ENCODE data around the gene LINS1.

DNA sequence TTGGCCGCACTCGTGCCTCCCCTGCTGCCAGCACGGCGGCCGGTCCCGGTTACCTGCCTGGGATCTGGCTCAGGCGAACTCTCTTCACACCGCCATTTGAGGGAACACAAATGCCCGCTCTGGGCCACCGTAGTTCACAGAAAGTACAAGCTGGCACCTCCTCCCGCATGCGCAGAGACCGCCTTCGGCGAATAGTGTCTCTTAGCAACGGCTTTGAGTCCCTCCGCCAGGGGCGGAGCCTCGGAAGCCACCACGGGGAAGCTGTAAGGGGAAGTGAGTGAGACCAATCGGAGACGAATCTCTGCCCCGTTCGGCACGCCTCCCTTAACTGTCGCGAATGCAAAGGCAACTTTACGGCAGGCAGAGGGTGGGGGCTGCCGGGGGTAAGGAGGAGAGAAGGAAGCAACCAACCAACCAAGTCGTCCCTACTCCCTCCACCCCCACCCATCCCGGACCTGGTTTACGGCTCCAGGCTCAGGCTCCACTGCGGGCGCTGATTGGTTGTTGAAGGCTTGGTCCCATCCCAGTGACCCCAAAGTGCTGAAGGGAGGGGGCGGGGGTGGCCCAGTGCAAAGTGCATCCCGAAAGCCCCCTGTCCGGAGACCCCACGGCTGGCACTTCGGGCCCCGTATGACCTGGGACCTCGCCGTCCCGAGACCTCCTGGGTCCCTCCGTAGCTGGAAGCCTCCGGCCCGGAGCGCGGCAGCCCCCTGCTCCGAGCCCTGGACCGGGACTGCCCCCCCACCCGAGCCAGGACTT lies at the start of gene LINS1, which contains the start of gene ASB7:
- TF ChIP-seq POLR2A (IDR thresholded peaks at IDR 0.05; ENCODE audit: low read depth, low read length): peak; percentile 45; the same call in 1 of the 2 replicates
- no peak for TF ChIP-seq POLR2AphosphoS5 (IDR thresholded peaks at IDR 0.05; ENCODE audit: low read depth, low read length)
